OCI-M2 (cell line): ENCODE data around the gene EGFR.

Experiments used
- DNase-seq: peaks from one replicate; lab custom pipeline; 2025; ENCODE audit not compliant: unreplicated experiment; lab: John Stamatoyannopoulos, UW

EGFR gene

DNA sequence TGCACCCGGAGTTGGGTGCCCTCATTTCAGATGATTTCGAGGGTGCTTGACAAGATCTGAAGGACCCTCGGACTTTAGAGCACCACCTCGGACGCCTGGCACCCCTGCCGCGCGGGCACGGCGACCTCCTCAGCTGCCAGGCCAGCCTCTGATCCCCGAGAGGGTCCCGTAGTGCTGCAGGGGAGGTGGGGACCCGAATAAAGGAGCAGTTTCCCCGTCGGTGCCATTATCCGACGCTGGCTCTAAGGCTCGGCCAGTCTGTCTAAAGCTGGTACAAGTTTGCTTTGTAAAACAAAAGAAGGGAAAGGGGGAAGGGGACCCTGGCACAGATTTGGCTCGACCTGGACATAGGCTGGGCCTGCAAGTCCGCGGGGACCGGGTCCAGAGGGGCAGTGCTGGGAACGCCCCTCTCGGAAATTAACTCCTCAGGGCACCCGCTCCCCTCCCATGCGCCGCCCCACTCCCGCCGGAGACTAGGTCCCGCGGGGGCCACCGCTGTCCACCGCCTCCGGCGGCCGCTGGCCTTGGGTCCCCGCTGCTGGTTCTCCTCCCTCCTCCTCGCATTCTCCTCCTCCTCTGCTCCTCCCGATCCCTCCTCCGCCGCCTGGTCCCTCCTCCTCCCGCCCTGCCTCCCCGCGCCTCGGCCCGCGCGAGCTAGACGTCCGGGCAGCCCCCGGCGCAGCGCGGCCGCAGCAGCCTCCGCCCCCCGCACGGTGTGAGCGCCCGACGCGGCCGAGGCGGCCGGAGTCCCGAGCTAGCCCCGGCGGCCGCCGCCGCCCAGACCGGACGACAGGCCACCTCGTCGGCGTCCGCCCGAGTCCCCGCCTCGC, at the start of gene EGFR:
Gene EGFR, plus strand, starts transcription at position 657 of the 830 bp plus-strand sequence. CDS start 261 bp downstream, outside the sequence.
- no peak for DNase-seq

GRCh38 chr7:54969208-54969967, 49.4 kb upstream of the EGFR start:
- no peak for DNase-seq

- DNase-seq, result no peak
Measured at GRCh38 chr7:54972733-54973294, 46.0 kb upstream of the EGFR start.

- no peak for DNase-seq
Measured at GRCh38 chr7:54978364-54979116, 40.3 kb upstream of the EGFR start.

DNA sequence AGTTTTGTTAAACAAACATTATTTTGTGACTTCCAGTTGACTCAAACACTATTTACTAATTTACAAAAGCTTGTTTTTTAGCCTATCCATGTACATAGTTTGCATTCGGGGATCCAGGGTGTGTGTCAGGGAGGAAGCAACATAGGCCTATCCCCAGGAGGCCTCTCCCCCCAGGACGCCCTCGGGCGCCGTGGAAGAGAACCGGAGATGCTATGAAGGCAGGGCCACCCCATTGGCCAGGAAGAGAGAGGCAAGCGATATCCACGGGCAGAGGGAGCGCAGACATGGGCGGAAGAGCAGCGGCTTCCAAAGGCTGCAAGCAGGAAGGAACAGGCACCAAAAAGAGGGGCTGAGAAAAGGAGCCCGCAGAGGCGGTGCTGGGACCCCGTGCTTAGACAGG, 38.3 kb upstream of the EGFR start:
- no peak for DNase-seq

- DNase-seq, result no peak
Measured at GRCh38 chr7:54981913-54982312, 36.9 kb upstream of the EGFR start.

GRCh38 chr7:54985426-54986330, 33.1 kb upstream of the EGFR start:
- DNase-seq, result no peak

GRCh38 chr7:54986716-54987115, 32.1 kb upstream of the EGFR start:
- no peak for DNase-seq

GRCh38 chr7:54987772-54988171, 31.0 kb upstream of the EGFR start:
- DNase-seq, result no peak

DNA sequence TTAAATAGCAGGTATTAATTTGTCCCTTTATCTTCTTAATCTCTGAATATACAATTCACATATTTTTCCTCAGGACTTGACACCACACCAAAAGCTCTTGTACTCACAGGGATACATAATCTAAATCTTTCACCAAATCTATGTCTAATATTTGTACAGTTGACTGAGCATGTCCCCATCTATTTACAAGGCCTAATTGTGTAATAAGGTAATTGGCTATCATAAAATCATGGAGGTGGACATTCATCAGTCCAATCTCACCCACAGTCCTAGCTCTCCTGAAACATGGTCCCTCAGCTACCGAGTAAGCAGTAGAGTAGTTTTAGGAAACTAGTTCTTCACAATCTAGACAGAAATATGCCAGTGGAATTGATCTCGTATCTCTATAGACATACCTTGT, 30.3 kb upstream of the EGFR start:
- no peak for DNase-seq

DNA sequence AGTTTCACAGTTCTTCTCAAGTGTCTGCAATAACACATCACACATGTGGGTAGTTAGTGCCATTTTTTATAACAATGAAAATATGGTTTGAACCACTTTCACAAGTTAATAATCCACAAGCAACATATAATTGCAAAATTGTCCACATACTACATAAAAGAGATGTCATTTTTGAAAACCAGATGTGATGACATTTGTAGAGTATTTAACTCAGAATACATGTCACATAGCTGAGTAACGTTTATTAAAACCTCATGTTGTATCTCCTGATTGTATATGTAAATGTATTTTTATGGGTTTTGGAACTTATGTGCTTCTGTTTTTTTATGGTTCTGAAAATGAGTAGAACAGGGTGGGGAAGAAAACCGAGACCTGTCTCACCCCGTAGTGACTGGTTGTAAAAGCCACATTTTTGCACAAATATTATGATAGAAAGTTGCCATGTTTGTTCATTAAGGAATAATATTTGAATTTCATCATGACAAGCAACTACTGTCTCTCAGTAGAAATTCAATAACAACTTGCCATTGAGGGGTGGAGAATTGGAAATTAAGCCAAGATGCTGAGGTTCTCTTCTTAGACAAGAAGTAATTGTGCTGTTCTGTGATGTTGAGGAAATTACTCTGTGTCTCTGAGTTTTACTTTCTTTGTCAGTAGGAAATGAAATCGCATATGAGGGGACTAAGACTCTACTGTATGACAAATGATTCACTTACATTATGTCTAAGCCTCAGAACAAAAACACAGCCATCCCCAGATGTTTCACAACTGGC, 29.2 kb upstream of the EGFR start:
- DNase-seq, result no peak

DNA sequence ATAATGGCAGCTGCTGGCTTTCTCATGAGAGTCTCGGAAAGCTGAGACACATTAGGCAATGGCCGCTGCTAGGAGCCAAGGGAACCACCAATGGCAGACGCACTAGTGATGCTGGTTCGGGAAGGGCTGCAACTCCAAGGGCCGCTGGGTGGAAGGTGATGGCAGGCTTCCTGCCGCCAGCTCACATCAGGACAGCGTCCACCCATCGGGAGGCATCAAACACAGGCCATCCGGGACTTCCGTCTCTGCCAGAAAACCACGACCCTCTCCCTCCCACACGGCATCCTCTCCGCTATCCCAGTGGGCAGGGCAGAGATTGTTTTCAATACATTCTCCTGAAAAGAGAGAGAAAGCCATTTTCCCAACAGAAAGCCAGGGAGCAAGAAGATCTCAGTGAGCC, 27.5 kb upstream of the EGFR start:
- no peak for DNase-seq

- DNase-seq, result no peak
Measured at GRCh38 chr7:54992871-54993475, 25.8 kb upstream of the EGFR start.

- DNase-seq, result no peak
Measured at GRCh38 chr7:54995166-54995565, 23.7 kb upstream of the EGFR start.

DNA sequence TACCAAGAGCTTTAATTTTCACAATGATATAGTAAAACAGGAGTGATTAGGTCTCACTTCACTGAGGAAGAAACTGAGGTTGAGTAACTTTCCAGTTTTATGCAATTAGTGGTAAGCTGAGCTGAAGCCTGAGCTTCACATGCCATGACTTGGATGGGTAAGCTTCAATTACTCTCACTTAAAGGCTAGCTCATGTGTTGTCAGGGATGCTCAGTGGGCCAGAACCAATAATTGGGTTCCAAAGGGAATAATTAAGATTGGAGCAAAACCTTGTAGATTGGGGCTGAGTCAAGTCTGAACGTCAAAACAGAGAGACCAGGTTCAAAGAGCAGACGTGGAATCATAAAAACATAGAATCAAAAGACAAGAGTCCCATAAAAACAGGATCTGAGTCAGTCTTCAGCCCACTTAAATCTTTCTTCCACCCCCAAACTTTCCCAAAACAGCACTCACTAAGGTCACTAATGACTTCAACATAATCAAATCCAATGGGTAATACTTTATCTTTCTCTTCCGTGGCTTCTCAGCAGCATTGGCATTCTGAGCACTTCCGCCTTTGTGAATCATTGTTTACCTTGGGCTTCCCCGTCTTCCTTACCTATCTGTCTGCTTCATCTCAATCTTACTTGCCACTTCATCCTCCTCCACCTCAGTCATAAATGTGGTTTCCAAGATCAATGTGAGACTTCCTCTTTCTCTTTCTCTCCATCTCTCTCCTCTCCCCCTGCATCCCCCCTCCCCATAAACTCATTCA, 23.0 kb upstream of the EGFR start:
- DNase-seq, result no peak

GRCh38 chr7:54996391-54996790, 22.4 kb upstream of the EGFR start:
- DNase-seq, result no peak

GRCh38 chr7:55004579-55004978, 14.2 kb upstream of the EGFR start:
- DNase-seq, result no peak

- DNase-seq, result no peak
Measured at GRCh38 chr7:55005241-55005851, 13.5 kb upstream of the EGFR start.
